HCT116 (cell line): ENCODE measurements around the gene ADRA1B. TPM values are rescaled to one million over a fixed set of nuclear protein-coding genes. Genes with fewer than 3 reads are reported as not detected.

Experiments used
- ATAC-seq: fragments of 200-7000 bp; cut with Tn5 transposase; 2 replicates; pipeline ENCODE4 v1.9.1; 2020; ENCODE audit warnings: mild to moderate bottlenecking, moderate library complexity
- BruUV-seq: library from RNA; stranded (reverse); fragments of 400-500 nt; replicated peaks from 2 replicates; lab custom pipeline; 2021; lab: Mats Ljungman, UMichigan
- CTCF ChIA-PET: fragments of 300-600 bp; sonication (Branson Sonifier 250); formaldehyde crosslinking; loops from one replicate; lab custom pipeline; 2021; ENCODE audit warnings: antibody characterized with exemption; lab: Charles Lee
- POLR2A ChIA-PET: fragments of 300-600, 350-600 bp; sonication (Branson Sonifier 250); formaldehyde crosslinking; loops from one replicate; lab custom pipeline; 2021; ENCODE audit warnings: antibody characterized with exemption; lab: Charles Lee
- RAD21 ChIA-PET, 2 experiments: fragments of 300-600 bp; sonication (Branson Sonifier 250); formaldehyde crosslinking; loops; one replicate each; lab custom pipeline; 2023; ENCODE audit warnings: low total read pairs in 2 of 2; ENCODE audit not compliant: uncharacterized antibody in 2 of 2, unreplicated experiment in 2 of 2, low non-redundant PET in 1 of 2; lab: Charles Lee
- DNase-seq: peaks from one replicate; pipeline ENCODE4 v3.0.0-alpha.2; 2010; ENCODE audit warnings: low read depth, low spot score
- H2AFZ ChIP-seq: fragments of 200-600 bp; shearing (Covaris generic), sonication (generic); 2 replicates; pipeline ENCODE4 v1.6.1; 2017; ENCODE audit warnings: low read depth, mixed run types, mixed read lengths, antibody characterized with exemption, low read length; ENCODE audit not compliant: poor library complexity, severe bottlenecking
- H3K27ac ChIP-seq: 2 replicates; pipeline ENCODE4 v1.5.1; 2012; ENCODE audit warnings: low read depth, low read length
- H3K27me3 ChIP-seq: fragments of 200-600 bp; sonication (generic); 2 replicates; pipeline ENCODE4 v1.6.1; 2016; ENCODE audit warnings: mixed run types, low read length, mixed read lengths; ENCODE audit not compliant: insufficient read depth
- H3K36me3 ChIP-seq, 2 experiments: fragments of 200-500 bp in 1 of 2; fragments of 200-600 bp in 1 of 2; sonication (Bioruptor generic) in 1 of 2; sonication (generic) in 1 of 2; 2 replicates each; pipeline versions ENCODE4 v1.5.1 to v1.6.1; 2014 to 2016; ENCODE audit warnings: low read length in 2 of 2, inconsistent platforms in 1 of 2, mixed read lengths in 1 of 2, mixed run types in 1 of 2; ENCODE audit not compliant: insufficient read depth in 2 of 2, control insufficient read depth in 1 of 2
- H3K4me1 ChIP-seq, 2 experiments: fragments of 200-600 bp in 1 of 2; sonication (generic) in 1 of 2; 2 replicates each; pipeline versions ENCODE4 v1.5.1 to v1.6.1; 2012 to 2017; ENCODE audit warnings: low read length in 2 of 2, inconsistent platforms in 1 of 2, mild to moderate bottlenecking in 1 of 2, mixed read lengths in 1 of 2, mixed run types in 1 of 2, moderate library complexity in 1 of 2; ENCODE audit not compliant: insufficient read depth in 2 of 2, control insufficient read depth in 1 of 2
- H3K4me2 ChIP-seq: fragments of 200-600 bp; sonication (generic); 2 replicates; pipeline ENCODE4 v1.6.1; 2017; ENCODE audit warnings: mixed run types, low read length, mixed read lengths
- H3K4me3 ChIP-seq, 2 experiments: fragments of 200-600 bp in 1 of 2; sonication (generic) in 1 of 2; replicated peaks in 1 of 2; 2 replicates each; pipeline ENCODE4 v1.5.1; 2011 to 2016; ENCODE audit warnings: low read length in 2 of 2, control low read depth in 1 of 2, low read depth in 1 of 2, mild to moderate bottlenecking in 1 of 2, mixed read lengths in 1 of 2, mixed run types in 1 of 2
- H3K79me2 ChIP-seq: fragments of 200-600 bp; sonication (generic); 2 replicates; pipeline ENCODE4 v1.6.1; 2017; ENCODE audit warnings: mild to moderate bottlenecking, mixed run types, low read length, moderate library complexity, mixed read lengths; ENCODE audit not compliant: insufficient read depth
- H3K9ac ChIP-seq: fragments of 200-600 bp; sonication (generic); 2 replicates; pipeline ENCODE4 v1.6.1; 2016; ENCODE audit warnings: low read length, mixed read lengths
- H3K9me2 ChIP-seq: fragments of 200-600 bp; sonication (generic), shearing (Covaris generic); 2 replicates; pipeline ENCODE4 v1.6.1; 2017; ENCODE audit warnings: mixed run types, mild to moderate bottlenecking, moderate library complexity; ENCODE audit not compliant: insufficient read depth
- H3K9me3 ChIP-seq, 2 experiments: fragments of 200-500 bp in 1 of 2; fragments of 200-600 bp in 1 of 2; sonication (Bioruptor generic) in 1 of 2; sonication (generic) in 1 of 2; 2 replicates each; pipeline ENCODE4 v1.6.1; 2014 to 2017; ENCODE audit warnings: low read length in 2 of 2, mixed read lengths in 2 of 2, inconsistent platforms in 1 of 2, low read depth in 1 of 2, mild to moderate bottlenecking in 1 of 2, mixed run types in 1 of 2, moderate library complexity in 1 of 2; ENCODE audit not compliant: control insufficient read depth in 1 of 2, insufficient read depth in 1 of 2
- H4K20me1 ChIP-seq: fragments of 200-600 bp; sonication (generic), shearing (Covaris generic); 2 replicates; pipeline ENCODE4 v1.6.1; 2017; ENCODE audit warnings: mixed run types, mild to moderate bottlenecking, moderate library complexity; ENCODE audit not compliant: insufficient read depth
- ATF3 ChIP-seq: IDR thresholded peaks from 2 replicates; pipeline ENCODE4 v1.6.1; 2012
- CBX3 ChIP-seq: IDR thresholded peaks from 2 replicates; pipeline ENCODE4 v1.6.1; 2012; ENCODE audit warnings: low read depth
- CEBPB ChIP-seq: IDR thresholded peaks from 2 replicates; pipeline ENCODE4 v1.6.1; 2012; ENCODE audit warnings: low read depth
- CTCF ChIP-seq, 3 experiments: fragments of 200-600 bp in 1 of 3; sonication (generic) in 1 of 3; IDR thresholded peaks in 2 of 3; conservative IDR thresholded peaks in 1 of 3; 2 replicates each; pipeline ENCODE4 v1.5.1; 2012 to 2017; ENCODE audit warnings: low read depth in 2 of 3, low read length in 2 of 3, antibody characterized with exemption in 1 of 3, borderline replicate concordance in 1 of 3, control low read depth in 1 of 3, mild to moderate bottlenecking in 1 of 3, mixed read lengths in 1 of 3, mixed run types in 1 of 3, moderate library complexity in 1 of 3; ENCODE audit not compliant: insufficient read depth in 1 of 3
- EGR1 ChIP-seq: IDR thresholded peaks from 2 replicates; pipeline ENCODE4 v1.6.1; 2012; ENCODE audit warnings: low read depth
- ELF1 ChIP-seq: IDR thresholded peaks from 2 replicates; pipeline ENCODE4 v1.6.1; 2012; ENCODE audit warnings: low read depth, borderline replicate concordance
- EZH2 ChIP-seq: fragments of 200-600 bp; sonication (generic); IDR thresholded peaks from 2 replicates; pipeline ENCODE4 v1.6.1; 2017; ENCODE audit warnings: antibody characterized with exemption, mixed run types
- EZH2phosphoT487 ChIP-seq: fragments of 200-600 bp; IDR thresholded peaks from 2 replicates; pipeline ENCODE4 v1.6.1; 2018; ENCODE audit warnings: antibody characterized with exemption, borderline replicate concordance
- FOSL1 ChIP-seq: IDR thresholded peaks from 2 replicates; pipeline ENCODE4 v1.6.1; 2012; ENCODE audit warnings: low read depth
- JUND ChIP-seq: IDR thresholded peaks from 2 replicates; pipeline ENCODE4 v1.6.1; 2012
- MAX ChIP-seq: IDR thresholded peaks from 2 replicates; pipeline ENCODE4 v1.6.1; 2012
- POLR2A ChIP-seq: IDR thresholded peaks from 2 replicates; pipeline ENCODE4 v1.7.0; 2011; ENCODE audit warnings: borderline replicate concordance; ENCODE audit not compliant: insufficient read depth, insufficient read length; ENCODE audit errors: extremely low read depth
- POLR2AphosphoS5 ChIP-seq: IDR thresholded peaks from 2 replicates; pipeline ENCODE4 v1.6.1; 2011; ENCODE audit warnings: mild to moderate bottlenecking, low read depth, low read length, moderate library complexity
- RAD21 ChIP-seq: IDR thresholded peaks from 2 replicates; pipeline ENCODE4 v1.6.1; 2012; ENCODE audit warnings: low read depth, mild to moderate bottlenecking
- REST ChIP-seq: IDR thresholded peaks from 2 replicates; pipeline ENCODE4 v1.6.1; 2012; ENCODE audit warnings: low read depth
- SIN3A ChIP-seq: IDR thresholded peaks from 2 replicates; pipeline ENCODE4 v1.6.1; 2012; ENCODE audit warnings: low read depth
- SP1 ChIP-seq: IDR thresholded peaks from 2 replicates; pipeline ENCODE4 v1.6.1; 2012; ENCODE audit warnings: low read depth
- SRF ChIP-seq: IDR thresholded peaks from 2 replicates; pipeline ENCODE4 v1.6.1; 2012; ENCODE audit warnings: low read depth
- TCF7L2 ChIP-seq: IDR thresholded peaks from 2 replicates; pipeline ENCODE4 v1.7.0; 2011; ENCODE audit warnings: borderline replicate concordance, inconsistent platforms; ENCODE audit not compliant: insufficient read depth, insufficient read length; ENCODE audit errors: extremely low read depth
- ZBTB33 ChIP-seq: IDR thresholded peaks from 2 replicates; pipeline ENCODE4 v1.6.1; 2011; ENCODE audit warnings: mild to moderate bottlenecking, low read length, moderate library complexity; ENCODE audit not compliant: insufficient replicate concordance; ENCODE audit errors: extremely low read depth
- ZNF274 ChIP-seq: fragments of 200-500 bp; sonication (Bioruptor generic); IDR thresholded peaks from 2 replicates; pipeline ENCODE4 v1.6.1; 2014; ENCODE audit warnings: mild to moderate bottlenecking, low read depth, low read length, inconsistent platforms
- intact Hi-C: fragments of 100-400 bp; cut with micrococcal nuclease; formaldehyde crosslinking; loops from 2 replicates; pipeline ENCODE4 v1.10.0; 2022
- total RNA-seq: library from RNA; stranded (reverse); gene quantifications from one replicate; pipeline ENCODE4 v1.2.1, GENCODE V29; 2021; ENCODE audit not compliant: unreplicated experiment

ADRA1B gene
- total RNA-seq, 1 experiment from 2014 or later: not detected

- H3K4me2 ChIP-seq: peak overlapping the region; percentile 47
- H3K36me3 ChIP-seq: no peaks in the 10 kb centered on the region
- 0 out of 2 replicates have a peak overlapping the region, but pooled peaks have one; percentile 7 for H3K27ac ChIP-seq
- no peak overlapping the region for H3K9ac ChIP-seq
- no peaks in the 10 kb centered on the region for H4K20me1 ChIP-seq
- ATAC-seq: peak; percentile 89
- H3K9me3 ChIP-seq: no peaks in the 10 kb centered on the region
- BruUV-seq: no TSS peak
- intact Hi-C loops: no loop called here
- ChIA-PET POLR2A (interaction anchor here (0.7 kb wide), 1 partner anchor 447 kb away, joined by 3 read pairs; no protein-coding TSS in a partner anchor), RAD21 (no interaction called here), CTCF (no interaction called here)
- H2AFZ ChIP-seq: no peak overlapping the region
- H3K4me1 ChIP-seq: peaks cover 42 to 69% of the 10 kb centered on the region in 2 experiments
- no peak overlapping the region for H3K4me3 ChIP-seq
- peaks cover 6% of the 10 kb centered on the region; the same call in 1 of the 2 replicates for H3K27me3 ChIP-seq
- H3K79me2 ChIP-seq: no peaks in the 10 kb centered on the region
- H3K9me2 ChIP-seq: no peaks in the 10 kb centered on the region
- peak; percentile 92 for DNase-seq
- no peak for TF ChIP-seq ZNF274
- peak; percentile 62 for TF ChIP-seq MAX
- TF ChIP-seq ATF3: no peak
- no peak for TF ChIP-seq EZH2
- peak; percentile 84 for TF ChIP-seq CEBPB
- peak; percentile 64 for TF ChIP-seq TCF7L2
- TF ChIP-seq EZH2phosphoT487: no peak
- peak; percentile 95 for TF ChIP-seq SP1
- TF ChIP-seq JUND: peak; percentile 91
- no peak for TF ChIP-seq REST
- TF ChIP-seq POLR2A: no peak
- TF ChIP-seq SIN3A: peak; percentile 58; the same call in 1 of the 2 replicates
- no peak; the same call in 1 of the 2 replicates for TF ChIP-seq ELF1
- no peak for TF ChIP-seq CTCF (IDR thresholded peaks at IDR 0.05 in 2 of 3, conservative IDR thresholded peaks at IDR 0.05 in 1 of 3; ENCODE audit: borderline replicate concordance in 1 of 3, insufficient read depth in 1 of 3, low read depth in 2 of 3, low read length in 2 of 3)
- peak; percentile 43; the same call in 1 of the 2 replicates for TF ChIP-seq RAD21
- TF ChIP-seq CBX3: peak; percentile 84
- peak; percentile 86 for TF ChIP-seq FOSL1
- TF ChIP-seq EGR1: no peak
- peak; percentile 66; the same call in 1 of the 2 replicates for TF ChIP-seq SRF
- TF ChIP-seq ZBTB33: no peak
- peak; percentile 33; the same call in 1 of the 2 replicates for TF ChIP-seq POLR2AphosphoS5
Observed at GRCh38 chr5:159905496-159905895, 10.8 kb upstream of the ADRA1B start.
